ENCODE results near the gene TYMS. TPM values are rescaled to one million over a fixed set of nuclear protein-coding genes. Genes with fewer than 3 reads are reported as not detected.

Gene TYMS
- total RNA-seq, 1 donor from 2014 or later = 61.7 TPM

GRCh38 chr18:629269-630150 lies 27.9 kb upstream of the TYMS start:
- Mint-ChIP-seq H3K27me3 (ENCODE audit: unreplicated experiment) (peaks cover 6% of the 10 kb centered on the region), H3K9me3 (ENCODE audit: unreplicated experiment) (no peaks in the 10 kb centered on the region), H3K4me1 (ENCODE audit: unreplicated experiment) (peaks cover 8% of the 10 kb centered on the region), H3K27ac (ENCODE audit: unreplicated experiment) (no peak overlapping the region), H3K36me3 (ENCODE audit: low read depth, unreplicated experiment) (no peaks in the 10 kb centered on the region), H3K4me3 (ENCODE audit: unreplicated experiment) (no peak overlapping the region)
- no peak for DNase-seq (ENCODE audit: low spot score)
- peak; percentile 58 for TF ChIP-seq CTCF (IDR thresholded peaks at IDR 0.05; ENCODE audit: unreplicated experiment)

GRCh38 chr18:631560-631959 lies 25.9 kb upstream of the TYMS start:
- no peak for DNase-seq (ENCODE audit: low spot score)
- Mint-ChIP-seq H3K27ac (ENCODE audit: unreplicated experiment) (no peak overlapping the region), H3K4me1 (ENCODE audit: unreplicated experiment) (peaks cover 15% of the 10 kb centered on the region), H3K27me3 (ENCODE audit: unreplicated experiment) (peaks cover 6% of the 10 kb centered on the region), H3K9me3 (ENCODE audit: unreplicated experiment) (no peaks in the 10 kb centered on the region), H3K4me3 (ENCODE audit: unreplicated experiment) (no peak overlapping the region), H3K36me3 (ENCODE audit: low read depth, unreplicated experiment) (no peaks in the 10 kb centered on the region)
- no peak for TF ChIP-seq CTCF (IDR thresholded peaks at IDR 0.05; ENCODE audit: unreplicated experiment)

DNA sequence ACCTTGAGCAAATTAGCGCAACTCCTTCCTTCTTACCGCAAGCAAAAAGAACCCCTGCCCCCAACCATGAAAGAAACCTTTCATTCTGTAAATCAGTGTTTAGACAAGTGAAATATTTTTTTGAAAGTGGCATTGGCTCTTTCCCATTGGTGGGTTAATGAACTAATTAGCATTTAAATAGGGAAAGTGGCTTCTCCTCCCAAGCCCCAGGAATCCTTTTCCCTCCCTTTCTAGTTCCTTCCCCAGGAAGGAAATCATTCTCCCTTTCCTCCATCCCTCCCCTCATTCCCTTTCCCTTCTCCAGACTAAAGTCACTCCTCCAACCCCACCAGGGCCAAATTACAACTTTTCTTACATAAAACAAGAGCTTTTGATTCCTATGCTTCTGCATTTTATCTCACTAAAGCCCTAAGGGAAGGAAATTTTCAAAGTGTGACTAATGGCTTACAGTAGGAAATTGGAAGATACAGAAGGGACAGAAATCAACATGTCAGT lies 22.9 kb upstream of the TYMS start:
- H3K27ac Mint-ChIP-seq (ENCODE audit: unreplicated experiment) = no peak overlapping the region
- no peaks in the 10 kb centered on the region for H3K9me3 Mint-ChIP-seq (ENCODE audit: unreplicated experiment)
- no peak overlapping the region for H3K4me3 Mint-ChIP-seq (ENCODE audit: unreplicated experiment)
- no peak for DNase-seq (ENCODE audit: low spot score)
- no peaks in the 10 kb centered on the region for H3K36me3 Mint-ChIP-seq (ENCODE audit: low read depth, unreplicated experiment)
- peaks cover 3% of the 10 kb centered on the region for H3K27me3 Mint-ChIP-seq (ENCODE audit: unreplicated experiment)
- peaks cover 15% of the 10 kb centered on the region for H3K4me1 Mint-ChIP-seq (ENCODE audit: unreplicated experiment)
- TF ChIP-seq CTCF (IDR thresholded peaks at IDR 0.05; ENCODE audit: unreplicated experiment) = no peak

DNA sequence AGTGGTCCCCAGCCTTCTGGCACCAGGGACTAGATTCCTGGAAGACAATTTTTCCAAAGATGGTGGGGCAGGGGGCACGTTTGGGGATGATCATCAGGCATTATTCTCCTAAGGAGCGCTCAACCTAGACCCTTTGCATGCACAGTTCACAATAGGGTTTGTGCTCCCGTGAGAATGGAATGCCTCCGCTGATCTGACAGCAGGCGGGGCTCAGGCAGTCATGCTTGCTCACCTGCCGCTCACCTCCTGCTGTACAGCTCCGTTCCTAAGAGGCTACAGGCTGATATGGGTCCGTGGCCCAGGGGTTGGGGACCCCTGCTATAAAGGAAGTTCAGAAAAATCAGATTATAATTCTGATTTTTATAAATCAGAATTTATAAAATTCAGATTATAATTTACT lies 22.3 kb upstream of the TYMS start:
- TF ChIP-seq CTCF (IDR thresholded peaks at IDR 0.05; ENCODE audit: unreplicated experiment) = no peak
- Mint-ChIP-seq H3K27ac (ENCODE audit: unreplicated experiment) (no peak overlapping the region), H3K9me3 (ENCODE audit: unreplicated experiment) (no peaks in the 10 kb centered on the region), H3K4me1 (ENCODE audit: unreplicated experiment) (peaks cover 15% of the 10 kb centered on the region), H3K36me3 (ENCODE audit: low read depth, unreplicated experiment) (no peaks in the 10 kb centered on the region), H3K4me3 (ENCODE audit: unreplicated experiment) (no peak overlapping the region), H3K27me3 (ENCODE audit: unreplicated experiment) (peaks cover 3% of the 10 kb centered on the region)
- no peak for DNase-seq (ENCODE audit: low spot score)

DNA sequence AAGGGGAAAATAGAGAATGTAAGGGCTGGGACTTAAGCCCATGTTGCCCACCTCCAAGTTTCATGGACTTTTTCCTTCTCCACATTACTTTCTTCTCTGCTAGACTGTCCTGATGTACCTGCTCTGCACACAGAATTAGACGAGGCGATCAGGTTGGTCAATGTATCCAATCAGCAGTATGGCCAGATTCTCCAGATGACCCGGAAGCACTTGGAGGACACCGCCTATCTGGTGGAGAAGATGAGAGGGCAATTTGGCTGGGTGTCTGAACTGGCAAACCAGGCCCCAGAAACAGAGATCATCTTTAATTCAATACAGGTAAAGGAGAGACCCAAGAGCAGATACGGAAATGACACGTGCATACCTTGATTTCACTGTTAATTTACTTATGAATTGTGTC lies 16.2 kb upstream of the TYMS start:
- H3K4me1 Mint-ChIP-seq (ENCODE audit: unreplicated experiment) = no peaks in the 10 kb centered on the region
- no peaks in the 10 kb centered on the region for H3K27me3 Mint-ChIP-seq (ENCODE audit: unreplicated experiment)
- no peak overlapping the region for H3K4me3 Mint-ChIP-seq (ENCODE audit: unreplicated experiment)
- no peak for TF ChIP-seq CTCF (IDR thresholded peaks at IDR 0.05; ENCODE audit: unreplicated experiment)
- H3K9me3 Mint-ChIP-seq (ENCODE audit: unreplicated experiment) = no peaks in the 10 kb centered on the region
- H3K27ac Mint-ChIP-seq (ENCODE audit: unreplicated experiment) = no peak overlapping the region
- no peak for DNase-seq (ENCODE audit: low spot score)
- no peaks in the 10 kb centered on the region for H3K36me3 Mint-ChIP-seq (ENCODE audit: low read depth, unreplicated experiment)

Data from endothelial cell (in vitro differentiated cells).